Measurements from ENCODE around the gene TNS3.

Gene TNS3

GRCh38 chr7:47474937-47475879 is 106.7 kb downstream of the TNS3 start:
- TF ChIP-seq, protein P1, sequence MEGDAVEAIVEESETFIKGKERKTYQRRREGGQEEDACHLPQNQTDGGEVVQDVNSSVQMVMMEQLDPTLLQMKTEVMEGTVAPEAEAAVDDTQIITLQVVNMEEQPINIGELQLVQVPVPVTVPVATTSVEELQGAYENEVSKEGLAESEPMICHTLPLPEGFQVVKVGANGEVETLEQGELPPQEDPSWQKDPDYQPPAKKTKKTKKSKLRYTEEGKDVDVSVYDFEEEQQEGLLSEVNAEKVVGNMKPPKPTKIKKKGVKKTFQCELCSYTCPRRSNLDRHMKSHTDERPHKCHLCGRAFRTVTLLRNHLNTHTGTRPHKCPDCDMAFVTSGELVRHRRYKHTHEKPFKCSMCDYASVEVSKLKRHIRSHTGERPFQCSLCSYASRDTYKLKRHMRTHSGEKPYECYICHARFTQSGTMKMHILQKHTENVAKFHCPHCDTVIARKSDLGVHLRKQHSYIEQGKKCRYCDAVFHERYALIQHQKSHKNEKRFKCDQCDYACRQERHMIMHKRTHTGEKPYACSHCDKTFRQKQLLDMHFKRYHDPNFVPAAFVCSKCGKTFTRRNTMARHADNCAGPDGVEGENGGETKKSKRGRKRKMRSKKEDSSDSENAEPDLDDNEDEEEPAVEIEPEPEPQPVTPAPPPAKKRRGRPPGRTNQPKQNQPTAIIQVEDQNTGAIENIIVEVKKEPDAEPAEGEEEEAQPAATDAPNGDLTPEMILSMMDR (conservative IDR thresholded peaks at IDR 0.05; ENCODE audit: low read depth, low read length): peak; percentile 35
- peak; percentile 97 for DNase-seq (ENCODE audit: low read depth)
- H3K4me3 ChIP-seq (ENCODE audit: low read depth, low read length): no peak overlapping the region

DNA sequence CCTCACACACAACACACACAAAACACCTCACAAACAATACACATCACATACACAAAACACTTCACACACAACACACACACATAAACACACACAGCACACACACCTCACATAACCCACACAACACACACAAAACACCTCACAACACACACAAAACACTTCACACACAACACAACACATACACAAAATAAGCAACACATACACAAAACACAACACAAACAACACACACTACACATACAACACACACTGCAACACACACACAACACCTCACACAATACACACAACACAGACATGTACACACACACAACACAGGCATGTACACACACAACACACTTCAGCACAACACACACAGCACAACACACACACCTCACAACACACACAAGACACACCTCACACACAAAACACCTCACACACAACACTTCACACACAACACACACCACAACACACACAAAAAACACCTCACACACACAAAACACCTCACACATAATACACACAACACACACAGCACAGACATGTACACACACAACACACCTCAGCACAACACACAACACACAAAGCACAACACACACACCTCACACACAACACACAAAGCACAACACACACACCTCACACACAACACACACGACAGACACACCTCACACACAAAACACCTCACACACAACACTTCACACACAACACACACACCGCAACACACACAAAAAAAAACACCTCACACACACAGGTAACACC is 107.5 kb downstream of the TNS3 start:
- no peak overlapping the region for H3K4me3 ChIP-seq (ENCODE audit: low read depth, low read length)
- TF ChIP-seq, protein P1 (conservative IDR thresholded peaks at IDR 0.05; ENCODE audit: low read depth, low read length): no peak
- no peak for DNase-seq (ENCODE audit: low read depth)

- no peak overlapping the region for H3K4me3 ChIP-seq (ENCODE audit: low read depth, low read length)
- TF ChIP-seq, protein P1 (conservative IDR thresholded peaks at IDR 0.05; ENCODE audit: low read depth, low read length): no peak
- DNase-seq (ENCODE audit: low read depth): no peak
Measured at GRCh38 chr7:47473499-47474210, 108.3 kb downstream of the TNS3 start.

GRCh38 chr7:47472444-47473157 is 109.3 kb downstream of the TNS3 start:
- no peak overlapping the region for H3K4me3 ChIP-seq (ENCODE audit: low read depth, low read length)
- DNase-seq (ENCODE audit: low read depth): no peak
- TF ChIP-seq, protein P1 (conservative IDR thresholded peaks at IDR 0.05; ENCODE audit: low read depth, low read length): no peak

DNA sequence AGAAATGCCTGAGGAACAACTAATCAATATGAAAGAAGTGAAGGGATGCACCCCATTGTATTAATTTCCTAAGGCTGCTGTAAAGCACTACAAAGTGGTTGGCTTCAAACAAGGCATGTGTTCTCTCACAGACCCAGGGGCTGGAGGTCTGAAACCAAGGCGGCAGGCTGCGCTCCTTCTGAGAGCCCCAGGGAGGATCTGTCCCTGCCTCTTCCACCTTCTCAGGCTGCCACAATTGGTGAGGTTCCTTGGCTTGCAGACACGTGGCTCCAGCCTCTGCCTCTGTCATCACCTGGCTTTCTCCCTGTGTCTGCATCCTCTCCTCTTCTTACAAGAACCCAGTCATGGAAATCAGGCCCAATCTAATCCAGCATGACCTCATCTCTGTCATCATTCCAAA is 110.1 kb downstream of the TNS3 start:
- no peak for DNase-seq (ENCODE audit: low read depth)
- TF ChIP-seq, protein P1 (conservative IDR thresholded peaks at IDR 0.05; ENCODE audit: low read depth, low read length): no peak
- no peak overlapping the region for H3K4me3 ChIP-seq (ENCODE audit: low read depth, low read length)

- TF ChIP-seq, protein P1 (conservative IDR thresholded peaks at IDR 0.05; ENCODE audit: low read depth, low read length): no peak
- DNase-seq (ENCODE audit: low read depth): no peak
- H3K4me3 ChIP-seq (ENCODE audit: low read depth, low read length): no peak overlapping the region
Measured at GRCh38 chr7:47471358-47471703, 110.6 kb downstream of the TNS3 start.

All from choroid plexus epithelial cell (primary cell).